OCI-LY7 (cell line): ENCODE results near the gene CCDC148. TPM values are rescaled to one million over a fixed set of nuclear protein-coding genes. Genes with fewer than 3 reads are reported as not detected.

Experiments used
- BruUV-seq: library from RNA; stranded (reverse); fragments of 400-500 nt; replicated peaks from 2 replicates; lab custom pipeline; 2021; lab: Mats Ljungman, UMichigan
- CTCF ChIA-PET: fragments of 300-600 bp; sonication (Branson Sonifier 250); formaldehyde crosslinking; loops from one replicate; lab custom pipeline; 2022; ENCODE audit warnings: antibody characterized with exemption; ENCODE audit not compliant: unreplicated experiment; lab: Charles Lee
- POLR2A ChIA-PET: fragments of 300-600 bp; sonication (Branson Sonifier 250); formaldehyde crosslinking; loops from one replicate; lab custom pipeline; 2022; ENCODE audit warnings: antibody characterized with exemption; lab: Charles Lee
- DNase-seq: peaks from one replicate; pipeline ENCODE4 v3.0.0-alpha.2; 2015; ENCODE audit warnings: low spot score
- H2AFZ ChIP-seq: fragments of 200-600 bp; sonication (generic), shearing (Covaris generic); 2 replicates; pipeline ENCODE4 v1.6.1; 2014; ENCODE audit warnings: mild to moderate bottlenecking, antibody characterized with exemption, low read length, moderate library complexity
- H3K27ac ChIP-seq: fragments of 200-600 bp; sonication (generic); 2 replicates; pipeline ENCODE4 v1.5.1; 2014; ENCODE audit warnings: mixed run types, low read depth, mild to moderate bottlenecking, moderate library complexity, low read length, inconsistent platforms; ENCODE audit not compliant: poor library complexity, severe bottlenecking
- H3K36me3 ChIP-seq: fragments of 200-600 bp; sonication (generic); 2 replicates; pipeline ENCODE4 v1.6.1; 2014; ENCODE audit warnings: mild to moderate bottlenecking, antibody characterized with exemption, low read length, moderate library complexity, mixed read lengths; ENCODE audit not compliant: insufficient read depth
- H3K4me1 ChIP-seq: fragments of 200-600 bp; sonication (generic); 2 replicates; pipeline ENCODE4 v1.5.1; 2014; ENCODE audit warnings: mild to moderate bottlenecking, low read length; ENCODE audit not compliant: insufficient read depth, poor library complexity, severe bottlenecking
- H3K4me2 ChIP-seq: fragments of 200-600 bp; sonication (generic); 2 replicates; pipeline ENCODE4 v1.6.1; 2014; ENCODE audit warnings: mild to moderate bottlenecking, low read length
- H3K4me3 ChIP-seq: fragments of 200-600 bp; sonication (generic); 2 replicates; pipeline ENCODE4 v1.5.1; 2014; ENCODE audit warnings: mild to moderate bottlenecking, low read depth, low read length; ENCODE audit not compliant: poor library complexity, severe bottlenecking
- H3K79me2 ChIP-seq: fragments of 200-600 bp; sonication (generic); 2 replicates; pipeline ENCODE4 v1.6.1; 2016; ENCODE audit warnings: low read depth, mild to moderate bottlenecking, low read length, moderate library complexity, mixed read lengths; ENCODE audit not compliant: insufficient read depth
- H3K9me2 ChIP-seq: fragments of 200-600 bp; sonication (generic); 2 replicates; pipeline ENCODE4 v1.6.1; 2016; ENCODE audit warnings: mild to moderate bottlenecking, low read length, mixed read lengths; ENCODE audit not compliant: insufficient read depth
- H3K9me3 ChIP-seq: fragments of 200-600 bp; sonication (generic); 2 replicates; pipeline ENCODE4 v1.6.1; 2014; ENCODE audit warnings: mild to moderate bottlenecking, mixed run types, low read length, mixed read lengths
- H4K20me1 ChIP-seq: fragments of 200-600 bp; sonication (generic); 2 replicates; pipeline ENCODE4 v1.6.1; 2014; ENCODE audit warnings: mild to moderate bottlenecking, antibody characterized with exemption, low read length, moderate library complexity, mixed read lengths; ENCODE audit not compliant: insufficient read depth
- CTCF ChIP-seq: fragments of 200-600 bp; sonication (generic); conservative IDR thresholded peaks from 2 replicates; pipeline ENCODE4 v1.5.1; 2014; ENCODE audit warnings: mild to moderate bottlenecking, antibody characterized with exemption, low read length, moderate library complexity, mixed read lengths
- EZH2phosphoT487 ChIP-seq: fragments of 200-600 bp; sonication (generic); IDR thresholded peaks from 2 replicates; pipeline ENCODE4 v1.6.1; 2018; ENCODE audit warnings: low read depth, borderline replicate concordance, mild to moderate bottlenecking, mixed run types, antibody characterized with exemption, low read length, moderate library complexity, mixed read lengths
- intact Hi-C: fragments of 100-400 bp; cut with micrococcal nuclease; formaldehyde crosslinking; loops from one replicate; pipeline ENCODE4 v1.10.0; 2022; ENCODE audit not compliant: unreplicated experiment
- total RNA-seq, 2 experiments: library from RNA; depleted of rRNA in 1 of 2; stranded (reverse); fragments of >200 nt in 1 of 2; shearing (Covaris generic) in 1 of 2; gene quantifications; 2 replicates each; pipeline ENCODE4 v1.2.3, GENCODE V29; 2014 to 2022

The CCDC148 gene
- total RNA-seq, 2 experiments from 2014 or later = 0.19 to 0.99 TPM

GRCh38 chr2:158504088-158504487 lies 47.5 kb upstream of the CCDC148 start:
- H3K79me2 ChIP-seq = 0 out of 2 replicates have a peak, but pooled peaks cover 3% of the 10 kb centered on the region
- no peak overlapping the region for H2AFZ ChIP-seq
- BruUV-seq = no TSS peak
- no peaks in the 10 kb centered on the region for H3K9me2 ChIP-seq
- no peak overlapping the region for H3K27ac ChIP-seq
- no peak for DNase-seq
- POLR2A ChIA-PET = no interaction called here
- no peak overlapping the region for H3K4me3 ChIP-seq
- 0 out of 2 replicates have a peak, but pooled peaks cover 5% of the 10 kb centered on the region for H4K20me1 ChIP-seq
- TF ChIP-seq EZH2phosphoT487 (no peak), CTCF (no peak)
- no peaks in the 10 kb centered on the region for H3K4me1 ChIP-seq
- H3K36me3 ChIP-seq = no peaks in the 10 kb centered on the region
- CTCF ChIA-PET = no interaction called here
- H3K9me3 ChIP-seq = no peaks in the 10 kb centered on the region
- intact Hi-C loops = no loop called here
- H3K4me2 ChIP-seq = no peak overlapping the region

- ChIA-PET CTCF (no interaction called here), POLR2A (no interaction called here)
- no peak for DNase-seq
- Histone ChIP-seq H3K4me3 (no peak overlapping the region), H3K79me2 (0 out of 2 replicates have a peak, but pooled peaks cover 3% of the 10 kb centered on the region), H3K9me2 (no peaks in the 10 kb centered on the region), H3K4me1 (no peaks in the 10 kb centered on the region), H3K27ac (no peak overlapping the region), H2AFZ (no peak overlapping the region), H3K4me2 (no peak overlapping the region), H3K9me3 (no peaks in the 10 kb centered on the region), H3K36me3 (no peaks in the 10 kb centered on the region), H4K20me1 (peaks cover 5% of the 10 kb centered on the region; the same call in 1 of the 2 replicates)
- TF ChIP-seq EZH2phosphoT487 (no peak), CTCF (no peak)
- BruUV-seq = no TSS peak
- intact Hi-C loops = no loop called here
Observed at GRCh38 chr2:158502974-158503373, 46.4 kb upstream of the CCDC148 start.

- DNase-seq = no peak
- no peak overlapping the region for H3K4me3 ChIP-seq
- intact Hi-C loops = no loop called here
- no peak overlapping the region for H2AFZ ChIP-seq
- no peaks in the 10 kb centered on the region for H3K9me2 ChIP-seq
- no peaks in the 10 kb centered on the region for H3K36me3 ChIP-seq
- no TSS peak for BruUV-seq
- H3K9me3 ChIP-seq = no peaks in the 10 kb centered on the region
- CTCF ChIA-PET = no interaction called here
- H3K79me2 ChIP-seq = 0 out of 2 replicates have a peak, but pooled peaks cover 3% of the 10 kb centered on the region
- H3K4me1 ChIP-seq = no peaks in the 10 kb centered on the region
- POLR2A ChIA-PET = interaction anchor here (0.6 to 1.0 kb wide), 2 partner anchors 11 to 106 kb away, joined by 3 read pairs; no protein-coding TSS in a partner anchor
- no peak overlapping the region for H3K4me2 ChIP-seq
- peaks cover 5% of the 10 kb centered on the region; the same call in 1 of the 2 replicates for H4K20me1 ChIP-seq
- TF ChIP-seq EZH2phosphoT487 = no peak
- no peak for TF ChIP-seq CTCF
- H3K27ac ChIP-seq = no peak overlapping the region
Observed at GRCh38 chr2:158501301-158501700, 44.7 kb upstream of the CCDC148 start.
